Measurements from ENCODE around the gene GOLGB1. TPM values are rescaled to one million over a fixed set of nuclear protein-coding genes. Genes with fewer than 3 reads are reported as not detected.

GOLGB1 gene
- total RNA-seq, 1 experiment from 2014 or later = 31.5 TPM

- POLR2A ChIA-PET = no interaction called here
These were observed 13.4 kb downstream of the GOLGB1 start for GRCh38 chr3:121736112-121736511.

GRCh38 chr3:121735047-121735696 lies 14.4 kb downstream of the GOLGB1 start:
- Mint-ChIP-seq H3K27me3 (ENCODE audit: insufficient read depth, unreplicated experiment) (no peaks in the 10 kb centered on the region), H3K36me3 (ENCODE audit: insufficient read depth, unreplicated experiment) (peaks cover 15% of the 10 kb centered on the region), H3K9me3 (ENCODE audit: unreplicated experiment) (no peaks in the 10 kb centered on the region), H3K27ac (ENCODE audit: unreplicated experiment) (no peak overlapping the region), H3K4me3 (ENCODE audit: unreplicated experiment) (no peak overlapping the region), H3K4me1 (ENCODE audit: low read depth, unreplicated experiment) (peaks cover 5% of the 10 kb centered on the region)
- TF ChIP-seq CTCF (IDR thresholded peaks at IDR 0.05; ENCODE audit: insufficient read depth in 1 of 2, low read depth in 1 of 2, low read length in 1 of 2, severe bottlenecking in 1 of 2, unreplicated experiment in 1 of 2) = no peak
- ChIA-PET CTCF (no interaction called here), POLR2A (no interaction called here)
- intact Hi-C loops (cut with micrococcal nuclease; ENCODE audit: unreplicated experiment) = no loop called here
- BruUV-seq (replicated peaks) = no TSS peak
- H3K4me3 ChIP-seq (ENCODE audit: low read depth, low read length) = no peak overlapping the region
- H3K9me3 ChIP-seq = no peaks in the 10 kb centered on the region
- H3K27me3 ChIP-seq (replicated peaks; ENCODE audit: control insufficient read depth, insufficient read depth, low read length) = no peaks in the 10 kb centered on the region
- DNase-seq = no peak
- no peaks in the 10 kb centered on the region for H3K4me1 ChIP-seq
- no peaks in the 10 kb centered on the region for H3K36me3 ChIP-seq (ENCODE audit: control insufficient read depth, insufficient read depth, low read length)

More at GRCh38 chr3:121736112-121736511, 13.4 kb downstream of the GOLGB1 start:
- Mint-ChIP-seq H3K27ac (ENCODE audit: unreplicated experiment) (no peak overlapping the region), H3K27me3 (ENCODE audit: insufficient read depth, unreplicated experiment) (no peaks in the 10 kb centered on the region), H3K36me3 (ENCODE audit: insufficient read depth, unreplicated experiment) (peaks cover 15% of the 10 kb centered on the region), H3K4me3 (ENCODE audit: unreplicated experiment) (no peak overlapping the region), H3K4me1 (ENCODE audit: low read depth, unreplicated experiment) (peaks cover 5% of the 10 kb centered on the region), H3K9me3 (ENCODE audit: unreplicated experiment) (no peaks in the 10 kb centered on the region)
- Histone ChIP-seq H3K36me3 (ENCODE audit: control insufficient read depth, insufficient read depth, low read length) (no peaks in the 10 kb centered on the region), H3K4me3 (ENCODE audit: low read depth, low read length) (no peak overlapping the region), H3K9me3 (no peaks in the 10 kb centered on the region), H3K27me3 (replicated peaks; ENCODE audit: control insufficient read depth, insufficient read depth, low read length) (no peaks in the 10 kb centered on the region), H3K4me1 (no peaks in the 10 kb centered on the region)
- BruUV-seq (replicated peaks) = no TSS peak
- DNase-seq = no peak
- CTCF ChIA-PET = no interaction called here
- intact Hi-C loops (cut with micrococcal nuclease; ENCODE audit: unreplicated experiment) = no loop called here
- TF ChIP-seq CTCF (IDR thresholded peaks at IDR 0.05; ENCODE audit: insufficient read depth in 1 of 2, low read depth in 1 of 2, low read length in 1 of 2, severe bottlenecking in 1 of 2, unreplicated experiment in 1 of 2) = no peak

GRCh38 chr3:121730940-121731687 lies 18.4 kb downstream of the GOLGB1 start:
- Histone ChIP-seq H3K36me3 (ENCODE audit: control insufficient read depth, insufficient read depth, low read length) (no peaks in the 10 kb centered on the region), H3K9me3 (no peaks in the 10 kb centered on the region), H3K4me3 (ENCODE audit: low read depth, low read length) (no peak overlapping the region), H3K4me1 (no peaks in the 10 kb centered on the region), H3K27me3 (replicated peaks; ENCODE audit: control insufficient read depth, insufficient read depth, low read length) (no peaks in the 10 kb centered on the region)
- no peak for DNase-seq
- Mint-ChIP-seq H3K27ac (ENCODE audit: unreplicated experiment) (no peak overlapping the region), H3K9me3 (ENCODE audit: unreplicated experiment) (no peaks in the 10 kb centered on the region), H3K27me3 (ENCODE audit: insufficient read depth, unreplicated experiment) (no peaks in the 10 kb centered on the region), H3K36me3 (ENCODE audit: insufficient read depth, unreplicated experiment) (peaks cover 12% of the 10 kb centered on the region), H3K4me3 (ENCODE audit: unreplicated experiment) (no peak overlapping the region), H3K4me1 (ENCODE audit: low read depth, unreplicated experiment) (peaks cover 5% of the 10 kb centered on the region)
- ChIA-PET CTCF (no interaction called here), POLR2A (no interaction called here)
- intact Hi-C loops (cut with micrococcal nuclease; ENCODE audit: unreplicated experiment) = no loop called here
- TF ChIP-seq CTCF (IDR thresholded peaks at IDR 0.05; ENCODE audit: insufficient read depth in 1 of 2, low read depth in 1 of 2, low read length in 1 of 2, severe bottlenecking in 1 of 2, unreplicated experiment in 1 of 2) = no peak
- no TSS peak for BruUV-seq (replicated peaks)
